NCI-H2107 treated with DMSO at 0.1 percent for 48 hours (cell line): ENCODE data around the gene PNMA6E.
"Not testable (repeated sequence)": the region's sequence is repeated elsewhere in the genome, so short reads cannot be mapped to it uniquely, and the experiment has no call there.

Source experiments
- DNase-seq: peaks from one replicate; lab custom pipeline; 2025; ENCODE audit not compliant: unreplicated experiment; lab: John Stamatoyannopoulos, UW

PNMA6E gene

DNA sequence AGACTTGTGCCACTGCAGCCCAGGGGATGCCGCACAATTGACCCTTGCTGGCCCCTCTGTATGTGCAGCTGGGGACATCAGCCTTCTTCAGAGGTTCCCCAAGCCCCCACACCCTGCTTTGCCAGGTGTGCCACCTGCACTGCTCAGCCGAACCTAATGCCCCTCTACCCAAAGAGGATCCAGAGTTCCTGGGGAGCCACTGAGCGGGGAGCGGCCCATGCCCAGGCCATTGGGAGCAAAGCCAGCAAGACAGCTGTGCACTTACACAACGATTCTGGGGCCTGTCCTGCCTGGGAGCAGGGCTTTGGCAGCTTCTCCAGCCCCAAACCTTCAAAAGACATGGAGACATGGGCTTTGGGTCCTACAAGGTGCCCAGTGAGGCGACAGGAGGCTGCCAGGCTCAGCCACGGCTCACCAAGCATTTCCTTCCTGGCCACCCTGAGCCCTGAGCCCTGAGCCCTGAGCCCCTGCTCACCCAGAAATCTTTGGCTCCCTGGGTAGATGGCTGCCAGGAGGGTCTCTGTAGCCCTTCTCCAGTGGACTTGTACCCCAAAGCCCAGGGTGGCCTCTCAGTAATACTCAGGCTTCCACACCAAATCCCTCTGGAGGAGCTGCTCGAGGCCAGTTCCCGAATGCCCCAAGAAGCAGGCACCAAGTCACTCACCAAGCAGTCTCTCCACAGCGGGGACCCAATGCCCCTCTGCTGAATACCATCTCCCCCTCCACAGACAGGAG, 13.0 kb downstream of the PNMA6E start:
- DNase-seq: no peak

DNA sequence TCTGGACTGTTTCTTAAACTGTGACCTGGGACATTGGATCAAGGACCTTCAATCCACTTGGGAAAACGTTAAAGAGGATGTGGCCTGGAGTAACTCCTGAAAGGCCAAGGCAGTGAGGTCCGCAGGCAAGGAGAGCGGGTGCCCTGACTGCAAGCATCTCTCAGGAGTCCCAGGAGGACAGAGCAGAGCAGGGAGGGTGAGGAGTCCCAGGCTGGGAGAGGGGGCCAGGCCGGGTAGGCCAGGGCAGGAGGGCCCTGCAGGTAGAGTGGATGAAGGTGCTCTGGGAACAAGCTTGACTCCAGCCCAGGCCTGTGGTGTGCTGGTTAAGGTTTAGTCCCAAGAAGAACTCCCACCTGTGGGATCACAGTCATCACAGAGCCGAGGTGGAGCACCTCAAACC, 13.8 kb downstream of the PNMA6E start:
- DNase-seq: no peak

DNA sequence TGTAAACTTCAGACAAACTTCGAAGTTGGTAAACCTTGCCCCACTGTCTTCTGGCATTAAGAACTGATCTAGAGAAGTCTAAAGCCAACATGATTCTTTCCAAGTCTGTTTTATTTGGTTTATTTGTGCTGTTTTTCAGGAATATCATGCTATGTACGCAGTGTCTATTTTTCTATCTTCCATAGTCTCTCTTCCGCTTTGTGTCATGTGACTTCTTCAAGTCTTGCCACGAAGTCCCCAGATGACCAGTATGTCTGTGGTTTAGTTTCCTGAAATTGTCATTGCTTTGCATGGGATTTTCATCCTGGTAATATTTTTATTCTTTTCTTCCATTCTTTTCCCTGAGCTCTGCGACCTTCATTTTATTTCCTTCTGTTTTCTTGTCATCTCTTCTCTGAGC, 15.1 kb downstream of the PNMA6E start:
- no peak for DNase-seq

DNA sequence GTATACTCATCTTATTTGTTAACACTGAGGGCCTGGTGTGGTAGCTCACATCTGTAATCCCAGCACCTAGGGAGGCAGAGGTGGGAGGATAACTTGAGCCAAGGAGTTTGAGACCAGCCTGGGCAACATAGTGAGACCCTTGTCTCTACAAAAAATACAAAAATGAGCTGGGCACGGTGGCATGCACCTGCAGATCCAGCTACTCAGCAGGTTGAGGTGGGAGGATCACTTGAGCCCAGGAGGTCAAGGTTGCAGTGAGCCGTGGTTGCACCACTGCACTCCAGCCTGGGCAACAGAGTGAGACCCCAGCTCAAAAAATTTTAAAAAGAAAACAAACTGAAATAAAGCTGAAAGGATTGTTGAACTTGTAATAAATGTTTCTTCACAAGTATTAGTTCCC, 16.2 kb downstream of the PNMA6E start:
- DNase-seq: not testable (repeated sequence)

DNA sequence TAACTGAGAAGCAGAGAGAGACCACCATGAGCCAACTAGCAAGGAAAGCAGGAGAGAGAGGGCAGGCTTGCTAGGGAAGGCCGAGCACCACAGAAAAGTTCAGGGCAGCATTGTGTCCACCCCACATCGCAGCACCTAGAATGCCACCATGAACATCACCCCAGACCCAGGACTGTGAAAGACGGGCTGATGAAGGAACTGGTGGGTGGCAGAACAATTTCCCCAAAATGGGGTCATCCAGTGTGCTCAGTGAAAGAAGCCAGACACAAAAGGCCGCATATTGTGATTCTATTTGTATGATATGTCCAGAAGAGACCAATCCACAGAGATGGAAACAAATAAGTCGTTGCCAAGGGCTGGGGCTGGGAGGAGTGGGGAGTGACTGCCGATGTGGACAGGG, 16.8 kb downstream of the PNMA6E start:
- no peak for DNase-seq

DNA sequence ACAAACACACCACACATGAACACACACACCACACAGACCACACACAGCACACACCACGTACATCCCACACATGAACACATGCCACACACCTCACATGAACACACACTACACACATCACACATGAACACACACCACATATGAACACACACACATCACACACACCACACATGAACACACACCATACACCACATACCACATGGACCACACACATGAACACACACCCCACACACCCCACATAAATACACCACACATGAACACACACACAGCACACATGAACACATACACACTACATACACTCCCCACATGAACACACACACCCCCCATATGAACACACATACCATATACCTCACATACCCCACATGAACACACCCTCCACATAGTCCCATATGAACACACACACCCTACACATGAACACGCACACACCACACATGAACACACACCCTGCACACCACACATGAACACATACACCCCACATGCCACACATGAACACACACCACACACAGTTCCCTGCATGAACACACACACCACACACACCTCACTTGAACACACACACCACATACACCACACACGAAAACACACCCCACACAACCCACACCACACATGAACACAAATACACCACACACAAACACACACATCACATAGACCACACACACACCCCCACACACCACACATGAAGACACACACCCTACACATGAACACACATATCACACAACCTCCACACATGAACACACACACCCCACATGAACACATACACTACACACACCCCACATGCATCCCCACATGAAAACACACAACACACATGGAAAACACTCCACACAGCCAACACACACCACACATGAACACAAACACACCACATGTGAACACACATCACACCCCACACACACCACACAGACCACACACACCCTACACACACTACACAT, 18.3 kb downstream of the PNMA6E start:
- no peak for DNase-seq

DNA sequence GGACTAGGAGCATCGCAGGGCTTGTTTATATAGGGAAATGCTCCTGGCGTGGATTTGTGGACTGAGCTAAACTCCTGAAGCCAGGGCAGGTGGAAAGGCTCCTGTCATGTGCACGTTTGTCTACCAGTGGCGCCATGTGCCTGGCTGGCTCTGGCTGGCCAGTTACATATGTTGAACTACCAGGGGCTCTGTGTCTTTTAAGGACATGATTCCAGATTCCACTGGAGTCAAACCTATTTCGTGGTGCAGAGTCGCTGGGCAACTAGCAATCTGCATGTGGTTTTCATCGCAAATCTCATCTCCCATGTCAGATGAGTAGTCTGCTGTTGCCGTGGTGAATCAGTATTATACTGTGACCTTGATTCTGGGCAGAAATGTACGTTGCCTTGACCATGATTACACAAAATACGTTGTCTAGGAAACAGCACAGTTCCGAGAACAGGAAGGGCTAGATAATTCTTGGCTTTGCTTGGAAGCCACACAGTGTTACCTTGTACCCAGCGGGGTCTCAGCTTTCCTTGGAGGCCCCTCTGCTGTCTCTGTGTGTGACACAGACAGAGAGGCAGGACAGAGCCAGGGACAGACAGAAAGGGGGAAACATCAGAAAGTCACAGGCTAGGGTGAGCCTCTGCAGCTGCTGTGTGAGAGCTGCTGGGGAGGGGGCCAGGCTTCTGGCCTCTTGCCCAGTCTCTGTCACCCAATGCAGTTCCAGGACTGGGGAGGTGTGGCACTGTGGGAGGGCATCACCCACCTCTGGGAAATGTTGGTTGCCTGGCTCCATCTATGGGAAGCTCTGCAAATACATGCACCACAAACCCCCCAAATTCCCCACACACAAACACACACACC, 19.2 kb downstream of the PNMA6E start:
- DNase-seq: peak; percentile 75

DNA sequence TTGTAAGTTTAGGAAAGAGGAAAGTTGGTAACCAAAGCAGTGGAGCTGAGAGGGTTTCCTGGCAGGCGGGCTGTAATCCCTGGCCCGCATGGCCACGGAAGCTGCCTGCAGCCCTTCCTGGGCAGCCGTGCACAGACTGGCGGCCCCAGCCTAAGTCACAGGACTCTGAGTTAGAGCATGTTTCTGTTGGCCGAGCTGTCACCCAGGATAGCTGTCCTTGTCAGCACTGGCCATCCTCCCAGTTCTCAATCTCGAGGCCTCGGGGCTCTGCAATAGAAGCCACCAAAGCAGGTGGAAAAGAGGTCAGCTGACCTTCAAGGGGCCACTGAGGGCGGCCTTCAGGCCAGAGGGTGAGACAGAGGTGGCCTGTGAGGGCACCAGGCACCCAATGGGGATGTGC, 20.5 kb downstream of the PNMA6E start:
- DNase-seq: no peak

DNA sequence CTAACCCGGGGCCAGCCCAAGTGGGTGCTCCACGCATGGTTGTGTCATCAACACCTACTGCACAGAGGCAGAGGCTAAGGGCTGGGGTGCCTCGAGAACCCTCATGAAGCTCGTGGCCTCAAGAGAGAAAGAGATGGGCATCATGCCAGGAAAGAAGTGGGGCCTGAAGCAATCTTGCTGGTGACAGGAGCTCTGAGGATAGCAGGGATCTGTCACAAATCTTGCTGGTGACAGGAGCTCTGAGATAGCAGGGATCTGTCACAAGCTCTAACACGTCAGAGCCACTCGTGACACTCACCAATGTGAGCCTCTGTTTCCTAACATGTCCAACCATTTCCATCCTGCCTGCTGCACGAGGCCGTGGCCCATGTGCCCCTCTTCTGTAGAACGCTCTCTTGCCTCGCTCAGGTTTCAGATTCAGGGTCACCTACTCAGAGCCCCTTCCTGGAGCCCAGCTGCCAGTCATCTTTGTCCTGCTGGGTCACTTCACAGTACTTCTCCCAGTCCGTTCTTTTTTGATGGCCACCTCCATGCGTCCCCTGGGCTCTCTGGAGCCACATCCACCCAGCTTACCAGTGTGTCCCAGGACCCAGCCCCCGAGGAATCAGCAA, 21.1 kb downstream of the PNMA6E start:
- peak; percentile 21 for DNase-seq

DNA sequence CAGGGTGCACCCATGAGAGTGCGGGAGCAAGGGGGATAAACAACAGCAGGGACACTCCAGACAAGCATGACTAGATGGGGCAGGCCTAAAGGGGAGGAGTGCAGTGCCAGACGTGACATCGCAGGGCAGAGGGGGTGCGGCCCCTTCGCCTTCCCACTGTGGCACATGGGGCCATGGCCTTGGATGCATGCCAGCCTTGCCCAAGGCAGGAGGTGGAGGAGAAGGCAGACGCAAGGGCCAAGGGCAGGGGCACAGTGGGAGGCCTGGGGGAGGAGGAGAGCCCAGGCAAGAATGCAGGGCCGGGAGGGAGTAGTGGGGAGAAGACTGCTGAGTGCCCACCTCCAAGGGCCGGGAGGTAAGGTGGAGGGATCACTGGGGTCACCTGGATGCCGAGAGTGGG, 21.6 kb downstream of the PNMA6E start:
- DNase-seq: no peak

DNA sequence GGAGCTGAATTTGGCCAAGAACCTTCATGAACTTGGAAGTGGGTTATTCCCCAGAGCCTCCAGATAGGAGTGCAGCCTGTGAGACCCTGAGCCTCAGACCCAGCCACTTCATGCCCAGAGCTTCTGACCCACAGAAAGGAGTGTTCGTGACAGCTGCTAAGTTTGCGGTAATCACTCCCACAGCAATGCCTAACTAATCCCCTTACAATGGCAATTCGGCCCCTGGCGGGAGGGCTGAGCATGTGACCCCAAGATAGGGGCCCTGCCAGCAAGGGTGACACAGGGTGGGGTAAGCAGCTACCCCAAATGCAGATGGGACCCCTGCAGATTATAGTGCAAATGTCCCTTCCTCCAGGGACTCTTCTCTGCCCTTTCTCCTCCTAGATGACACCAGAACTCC, 22.5 kb downstream of the PNMA6E start:
- no peak for DNase-seq

DNA sequence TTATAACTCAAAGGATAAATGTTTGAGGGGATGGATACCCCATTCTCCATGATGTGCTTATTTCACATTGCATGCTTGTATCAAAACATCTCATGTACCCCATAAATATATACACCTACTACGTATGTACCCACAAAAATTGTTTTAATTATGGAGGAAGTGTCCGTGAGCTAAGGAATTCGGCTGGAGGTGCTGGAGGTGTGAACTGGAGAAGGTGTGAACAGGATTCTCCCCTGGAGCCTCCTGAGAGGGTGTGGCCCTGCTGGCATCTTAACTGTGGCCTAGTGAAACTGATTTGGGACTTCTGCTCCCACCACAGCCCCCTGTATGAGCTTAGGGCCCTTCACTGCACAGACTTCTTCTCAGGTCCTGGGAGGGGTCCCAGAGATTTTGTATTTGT, 23.4 kb downstream of the PNMA6E start:
- no peak for DNase-seq

DNA sequence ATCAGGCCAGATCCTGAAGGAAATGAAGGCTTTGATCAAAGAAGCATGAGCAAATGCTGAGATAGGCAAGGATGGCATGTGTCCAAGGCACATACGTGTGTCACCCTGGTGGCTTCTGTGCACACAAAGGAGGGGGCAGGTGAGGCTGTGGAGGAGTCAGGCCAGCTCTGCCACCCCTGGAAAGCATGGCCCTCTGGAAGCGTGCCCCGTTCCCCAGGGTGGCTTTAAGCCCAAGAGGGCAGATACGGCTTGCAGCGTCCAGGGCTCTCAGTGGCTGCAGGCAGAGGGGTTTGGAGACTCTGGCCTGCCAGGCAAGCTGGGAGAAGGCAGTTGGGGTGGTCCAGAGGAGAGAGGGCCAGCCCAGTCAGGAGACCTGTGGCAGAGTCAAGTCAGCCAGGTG, 25.6 kb downstream of the PNMA6E start:
- no peak for DNase-seq

DNA sequence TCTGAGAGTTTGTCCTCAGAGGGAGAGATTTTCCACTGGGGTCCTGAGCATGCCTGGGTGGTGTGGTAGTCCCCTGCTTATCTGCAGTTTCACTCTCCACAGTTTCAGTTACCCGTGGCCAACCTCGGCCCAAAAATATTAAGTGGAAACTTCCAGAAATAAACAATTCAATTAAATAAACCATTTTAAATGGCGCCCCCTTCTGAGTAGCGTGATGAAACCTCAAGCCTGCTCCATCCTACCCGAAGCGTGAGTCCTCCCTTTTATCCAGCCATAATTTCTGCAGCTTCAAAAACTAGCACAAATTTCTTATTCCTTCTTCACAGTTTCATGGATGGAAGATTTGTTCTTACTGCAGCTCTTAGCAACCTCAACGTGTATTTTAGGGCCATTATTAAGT, 26.7 kb downstream of the PNMA6E start:
- no peak for DNase-seq

DNA sequence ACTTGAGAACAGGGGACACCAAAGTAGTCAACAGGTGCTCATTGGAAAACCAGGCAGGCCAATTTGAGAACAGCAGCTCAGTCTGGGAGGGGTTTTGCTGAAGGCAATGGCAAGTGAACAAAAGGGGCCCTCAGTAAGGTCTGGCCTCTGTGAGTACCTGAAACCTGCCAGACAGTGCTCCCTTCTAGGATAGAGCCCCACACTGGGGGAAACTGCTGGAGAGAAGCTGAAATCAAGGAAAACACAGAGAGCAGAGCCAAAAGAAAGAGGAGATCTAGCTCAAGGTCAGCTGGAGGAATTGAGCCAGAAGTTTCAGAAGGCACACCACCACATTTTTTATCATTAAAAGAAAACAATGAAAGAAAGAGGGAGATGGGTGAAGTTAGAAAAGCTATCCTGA, 28.2 kb downstream of the PNMA6E start:
- DNase-seq: peak; percentile 73

DNA sequence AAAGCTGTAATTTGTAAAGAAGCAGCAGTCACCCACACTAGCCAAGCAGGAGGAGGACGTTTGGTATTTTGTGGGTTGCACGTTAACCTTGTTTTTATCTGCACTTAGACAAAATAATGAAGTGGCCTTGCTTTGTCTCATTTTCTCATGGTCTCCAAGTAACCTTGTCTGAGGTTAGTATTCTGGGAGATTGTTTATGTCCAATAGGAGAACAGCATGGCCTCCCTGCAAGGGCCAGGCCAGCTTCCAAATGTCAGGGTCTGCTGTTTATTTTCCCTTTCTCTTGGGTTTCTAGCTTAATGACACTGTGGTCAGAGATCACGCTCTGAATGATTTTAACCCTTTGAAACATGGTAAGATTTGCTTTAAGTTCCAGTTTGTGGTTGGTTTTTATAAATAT, 29.9 kb downstream of the PNMA6E start:
- DNase-seq: no peak

DNA sequence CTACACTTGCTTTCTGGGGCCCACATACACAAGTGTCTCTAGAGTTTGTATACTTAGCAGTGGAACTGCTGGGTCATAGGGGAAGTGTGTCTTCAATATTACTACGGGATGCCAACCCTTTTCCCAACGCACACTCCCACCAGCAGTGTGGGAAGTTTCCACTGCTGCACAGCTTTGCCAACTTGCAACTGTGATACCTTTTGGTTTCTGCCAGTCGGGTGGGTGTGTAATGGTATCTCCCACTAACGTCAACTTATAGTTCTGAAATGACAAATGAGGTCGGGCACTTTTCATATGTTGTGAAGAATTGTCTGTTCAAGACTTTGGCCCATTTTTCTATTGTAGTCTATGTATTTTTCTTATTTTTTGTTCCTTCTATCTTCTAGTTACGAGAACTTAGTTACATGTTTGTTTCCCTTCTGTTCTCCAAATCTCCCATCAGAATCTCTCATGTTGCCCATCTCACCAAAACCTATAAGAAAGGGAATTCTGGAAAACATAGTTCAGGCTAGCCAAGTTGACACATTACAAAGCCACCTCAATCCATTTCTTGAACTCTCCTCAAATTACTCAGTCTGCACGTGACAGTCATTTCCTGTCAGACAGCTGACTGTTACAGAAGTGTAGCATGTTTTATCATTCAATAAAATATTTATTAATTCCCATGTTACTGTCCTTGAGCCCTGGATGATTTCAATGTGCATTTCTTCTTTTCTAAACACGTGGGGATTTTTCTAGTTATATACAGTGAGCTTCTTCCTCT, 30.7 kb downstream of the PNMA6E start:
- no peak for DNase-seq

DNA sequence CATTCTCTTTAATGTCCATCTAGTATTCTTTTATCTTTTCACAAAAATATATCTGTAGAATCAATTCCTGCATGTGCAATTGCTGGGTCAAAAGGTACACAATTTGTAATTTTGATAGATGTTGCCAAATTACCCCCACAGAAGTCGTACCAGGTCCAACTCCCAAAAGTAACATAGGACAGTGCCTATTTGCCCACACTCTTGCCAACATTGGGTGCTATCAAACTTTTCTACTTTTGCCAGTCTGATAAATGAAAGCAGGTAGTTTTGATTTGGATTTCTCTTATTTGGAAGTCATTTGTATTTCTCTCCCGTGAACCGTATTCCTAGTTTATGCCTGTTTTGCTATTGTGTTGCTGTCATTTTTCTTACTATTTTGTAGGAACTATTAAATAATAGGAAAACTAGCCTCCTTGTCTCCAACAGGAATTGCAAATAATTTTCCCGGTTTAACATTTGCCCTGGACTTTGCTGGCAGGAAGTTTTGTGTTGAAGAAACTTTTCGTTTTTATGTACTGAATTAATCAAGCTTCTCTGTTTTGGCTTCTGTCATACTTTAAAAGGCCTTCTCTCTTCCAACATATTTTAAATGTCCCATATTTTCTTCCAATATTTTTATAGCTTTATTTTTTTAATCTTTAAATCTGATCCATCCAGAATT, 34.1 kb downstream of the PNMA6E start:
- DNase-seq: no peak

DNA sequence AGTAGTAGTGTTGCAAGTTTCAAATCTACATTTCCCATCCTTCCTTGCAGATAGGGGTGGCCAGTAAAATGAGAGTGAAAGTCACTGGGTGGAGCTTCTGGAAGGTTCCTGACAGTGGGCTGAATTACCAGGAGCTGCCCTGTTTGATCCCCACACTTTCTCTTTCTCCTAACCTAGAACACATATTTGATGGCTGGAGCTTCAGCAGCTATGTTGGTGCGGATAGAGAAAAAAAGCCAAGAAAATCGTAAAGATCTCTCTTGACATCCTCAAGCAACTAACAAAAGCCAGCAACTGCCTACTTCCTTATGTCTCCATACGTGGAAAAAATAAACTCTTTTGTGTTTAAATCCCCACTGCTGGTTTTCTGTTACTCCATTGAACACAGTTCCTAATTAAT, 35.0 kb downstream of the PNMA6E start:
- no peak for DNase-seq

DNA sequence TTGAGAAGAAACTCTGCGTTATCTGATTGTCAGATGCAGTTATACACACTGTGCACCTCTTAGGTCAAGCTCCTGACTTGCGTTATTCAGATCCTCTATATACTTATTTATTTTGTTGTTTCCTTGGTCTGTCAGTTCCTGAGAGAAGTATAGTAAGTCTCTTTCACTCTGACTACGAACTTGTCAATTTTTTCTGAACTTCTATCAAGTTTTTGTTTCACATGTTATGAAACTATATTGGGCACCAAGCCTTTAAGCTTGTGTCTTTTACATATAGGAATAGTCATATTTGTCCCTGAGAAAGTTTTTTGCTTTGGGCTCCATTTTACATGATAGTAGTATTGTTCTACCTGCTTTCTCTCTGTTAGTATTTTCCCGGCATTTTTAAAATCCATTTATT, 35.5 kb downstream of the PNMA6E start:
- DNase-seq: no peak
